Measurements from ENCODE around the gene TNKS1BP1. TPM values are rescaled to one million over a fixed set of nuclear protein-coding genes. Genes with fewer than 3 reads are reported as not detected.

The TNKS1BP1 gene
- total RNA-seq, 1 donor from 2014 or later: 122 TPM

- no peaks in the 10 kb centered on the region for H3K9me3 Mint-ChIP-seq (ENCODE audit: unreplicated experiment)
- no peak overlapping the region for H3K27ac Mint-ChIP-seq (ENCODE audit: unreplicated experiment)
- no peak for TF ChIP-seq CTCF (IDR thresholded peaks at IDR 0.05; ENCODE audit: unreplicated experiment)
- no peaks in the 10 kb centered on the region for H3K36me3 Mint-ChIP-seq (ENCODE audit: low read depth, unreplicated experiment)
- peaks cover 5% of the 10 kb centered on the region for H3K27me3 Mint-ChIP-seq (ENCODE audit: unreplicated experiment)
- no peak overlapping the region for H3K4me3 Mint-ChIP-seq (ENCODE audit: unreplicated experiment)
- no peak for DNase-seq (ENCODE audit: low spot score)
- H3K4me1 Mint-ChIP-seq (ENCODE audit: unreplicated experiment): no peaks in the 10 kb centered on the region
These were observed 33.1 kb upstream of the TNKS1BP1 start for GRCh38 chr11:57357856-57358255.

- no peak overlapping the region for H3K27ac Mint-ChIP-seq (ENCODE audit: unreplicated experiment)
- H3K36me3 Mint-ChIP-seq (ENCODE audit: low read depth, unreplicated experiment): no peaks in the 10 kb centered on the region
- no peaks in the 10 kb centered on the region for H3K4me1 Mint-ChIP-seq (ENCODE audit: unreplicated experiment)
- peaks cover 5% of the 10 kb centered on the region for H3K27me3 Mint-ChIP-seq (ENCODE audit: unreplicated experiment)
- H3K4me3 Mint-ChIP-seq (ENCODE audit: unreplicated experiment): no peak overlapping the region
- no peak for TF ChIP-seq CTCF (IDR thresholded peaks at IDR 0.05; ENCODE audit: unreplicated experiment)
- no peak for DNase-seq (ENCODE audit: low spot score)
- H3K9me3 Mint-ChIP-seq (ENCODE audit: unreplicated experiment): no peaks in the 10 kb centered on the region
These were observed 32.6 kb upstream of the TNKS1BP1 start for GRCh38 chr11:57357310-57357709.

GRCh38 chr11:57356268-57356667 is 31.5 kb upstream of the TNKS1BP1 start:
- no peak overlapping the region for H3K4me3 Mint-ChIP-seq (ENCODE audit: unreplicated experiment)
- DNase-seq (ENCODE audit: low spot score): no peak
- H3K36me3 Mint-ChIP-seq (ENCODE audit: low read depth, unreplicated experiment): no peaks in the 10 kb centered on the region
- no peak overlapping the region for H3K27ac Mint-ChIP-seq (ENCODE audit: unreplicated experiment)
- TF ChIP-seq CTCF (IDR thresholded peaks at IDR 0.05; ENCODE audit: unreplicated experiment): no peak
- H3K27me3 Mint-ChIP-seq (ENCODE audit: unreplicated experiment): peaks cover 5% of the 10 kb centered on the region
- H3K9me3 Mint-ChIP-seq (ENCODE audit: unreplicated experiment): no peaks in the 10 kb centered on the region
- H3K4me1 Mint-ChIP-seq (ENCODE audit: unreplicated experiment): no peaks in the 10 kb centered on the region

- H3K27ac Mint-ChIP-seq (ENCODE audit: unreplicated experiment): no peak overlapping the region
- no peak overlapping the region for H3K4me3 Mint-ChIP-seq (ENCODE audit: unreplicated experiment)
- TF ChIP-seq CTCF (IDR thresholded peaks at IDR 0.05; ENCODE audit: unreplicated experiment): no peak
- DNase-seq (ENCODE audit: low spot score): no peak
- peaks cover 3% of the 10 kb centered on the region for H3K27me3 Mint-ChIP-seq (ENCODE audit: unreplicated experiment)
- H3K9me3 Mint-ChIP-seq (ENCODE audit: unreplicated experiment): no peaks in the 10 kb centered on the region
- H3K4me1 Mint-ChIP-seq (ENCODE audit: unreplicated experiment): no peaks in the 10 kb centered on the region
- H3K36me3 Mint-ChIP-seq (ENCODE audit: low read depth, unreplicated experiment): no peaks in the 10 kb centered on the region
These were observed 29.9 kb upstream of the TNKS1BP1 start for GRCh38 chr11:57354699-57355098.

GRCh38 chr11:57353852-57354251 is 29.1 kb upstream of the TNKS1BP1 start:
- peaks cover 3% of the 10 kb centered on the region for H3K27me3 Mint-ChIP-seq (ENCODE audit: unreplicated experiment)
- no peak overlapping the region for H3K27ac Mint-ChIP-seq (ENCODE audit: unreplicated experiment)
- DNase-seq (ENCODE audit: low spot score): no peak
- no peaks in the 10 kb centered on the region for H3K9me3 Mint-ChIP-seq (ENCODE audit: unreplicated experiment)
- H3K36me3 Mint-ChIP-seq (ENCODE audit: low read depth, unreplicated experiment): no peaks in the 10 kb centered on the region
- no peak overlapping the region for H3K4me3 Mint-ChIP-seq (ENCODE audit: unreplicated experiment)
- no peak for TF ChIP-seq CTCF (IDR thresholded peaks at IDR 0.05; ENCODE audit: unreplicated experiment)
- no peaks in the 10 kb centered on the region for H3K4me1 Mint-ChIP-seq (ENCODE audit: unreplicated experiment)

Measured in endothelial cell (in vitro differentiated cells).